AG04449 (cell line): ENCODE measurements around the gene DOCK7.

Experiments used
- CTCF ChIA-PET: fragments of 350-600 bp; formaldehyde crosslinking; extraction: SDS; loops from one replicate; lab custom pipeline; 2021; ENCODE audit warnings: antibody characterized with exemption; lab: Yijun Ruan, JAX
- POLR2A ChIA-PET: fragments of 400-600, 350-600 bp; formaldehyde crosslinking; extraction: SDS; loops from one replicate; lab custom pipeline; 2020; ENCODE audit warnings: antibody characterized with exemption, inconsistent platforms; lab: Yijun Ruan, JAX
- DNase-seq: peaks from one replicate; pipeline ENCODE4 v3.0.0-alpha.2; 2010; ENCODE audit warnings: low read depth, low spot score
- H3K4me3 ChIP-seq: 2 replicates; pipeline ENCODE4 v1.5.1; 2011; ENCODE audit warnings: low read depth, mild to moderate bottlenecking, control low read depth, low read length
- CTCF ChIP-seq: IDR thresholded peaks from one replicate; pipeline ENCODE4 v1.5.1; 2011; ENCODE audit warnings: mild to moderate bottlenecking, moderate library complexity, low read length, control low read depth, inconsistent platforms; ENCODE audit not compliant: insufficient read depth; ENCODE audit errors: missing control alignments

DOCK7 gene

DNA sequence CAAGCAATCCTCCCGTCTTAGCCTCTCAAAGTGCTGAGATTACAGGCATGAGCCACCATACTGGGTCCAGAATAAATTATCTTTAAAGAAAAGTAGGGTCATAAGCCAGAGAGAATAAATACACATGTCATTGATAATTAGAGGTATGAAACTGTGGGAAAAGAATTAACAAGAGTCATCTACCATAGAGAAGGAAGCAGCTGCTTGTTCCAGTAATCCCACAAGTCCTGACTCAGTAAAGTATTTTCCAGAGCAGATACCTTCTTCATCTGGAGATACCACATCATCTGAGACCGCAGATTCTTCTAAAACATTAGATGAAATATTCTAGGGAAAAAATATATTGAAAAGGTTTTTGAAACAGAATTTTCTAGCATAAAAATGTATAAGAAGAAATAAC lies 195.7 kb downstream of the DOCK7 start:
- TF ChIP-seq CTCF: no peak
- no peak overlapping the region for H3K4me3 ChIP-seq
- ChIA-PET POLR2A (no interaction called here), CTCF (no interaction called here)
- no peak for DNase-seq

- CTCF ChIA-PET: interaction anchor here (1.3 kb wide), 1 partner anchor 20 kb away, joined by 6 read pairs; no protein-coding TSS in a partner anchor
- POLR2A ChIA-PET: no interaction called here
- DNase-seq: no peak
- no peak overlapping the region for H3K4me3 ChIP-seq
- no peak for TF ChIP-seq CTCF
Observed at GRCh38 chr1:62487956-62488355, 200.2 kb downstream of the DOCK7 start.

GRCh38 chr1:62484824-62485468 lies 203.2 kb downstream of the DOCK7 start:
- no peak for TF ChIP-seq CTCF
- H3K4me3 ChIP-seq: no peak overlapping the region
- DNase-seq: no peak
- ChIA-PET POLR2A (interaction anchor here (0.6 kb wide), 1 partner anchor 21 kb away, joined by 3 read pairs; no protein-coding TSS in a partner anchor), CTCF (interaction anchor here (1.2 kb wide), 1 partner anchor 17 kb away, joined by 4 read pairs; no protein-coding TSS in a partner anchor)

- POLR2A ChIA-PET: no interaction called here
- no peak overlapping the region for H3K4me3 ChIP-seq
- TF ChIP-seq CTCF: no peak
- CTCF ChIA-PET: no interaction called here
- DNase-seq: peak; percentile 3
Observed at GRCh38 chr1:62481681-62482080, 206.5 kb downstream of the DOCK7 start.

- POLR2A ChIA-PET: no interaction called here
- TF ChIP-seq CTCF: no peak
- no peak overlapping the region for H3K4me3 ChIP-seq
- CTCF ChIA-PET: no interaction called here
- DNase-seq: no peak
Observed at GRCh38 chr1:62476525-62477219, 211.5 kb downstream of the DOCK7 start.

DNA sequence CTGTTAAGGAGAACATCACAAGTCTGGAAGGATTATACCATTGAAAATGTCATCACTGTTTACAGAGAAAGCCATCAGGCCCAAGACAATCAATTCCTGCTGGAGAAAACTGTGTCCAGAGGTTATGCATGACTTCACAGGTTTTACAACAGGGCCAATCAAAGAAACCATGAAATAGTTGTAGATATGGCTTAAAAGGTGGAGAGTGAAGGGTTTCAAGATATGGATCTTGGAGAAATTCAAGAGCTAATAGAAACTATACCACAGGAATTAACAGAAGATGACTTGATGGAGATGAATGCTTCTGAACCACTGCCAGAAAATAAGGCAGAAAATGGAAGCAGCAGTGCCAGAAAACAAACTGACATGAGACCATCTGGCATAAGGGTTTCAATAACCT lies 221.1 kb downstream of the DOCK7 start:
- no peak for TF ChIP-seq CTCF
- H3K4me3 ChIP-seq: no peak overlapping the region
- peak; percentile 2 for DNase-seq
- CTCF ChIA-PET: interaction anchor here (0.7 kb wide), 1 partner anchor 279 kb away, joined by 3 read pairs; no protein-coding TSS in a partner anchor
- POLR2A ChIA-PET: no interaction called here
